GM21723 (cell line): ENCODE measurements around the gene DLL1.
"Not testable (repeated sequence)": the region's sequence is repeated elsewhere in the genome, so short reads cannot be mapped to it uniquely, and the experiment has no call there.

Experiments used
- ATAC-seq: cut with Tn5 transposase; IDR thresholded peaks from one replicate; pipeline ENCODE4 v1.9.1; 2021; ENCODE audit warnings: mild to moderate bottlenecking, moderate library complexity; ENCODE audit not compliant: unreplicated experiment

Gene DLL1

DNA sequence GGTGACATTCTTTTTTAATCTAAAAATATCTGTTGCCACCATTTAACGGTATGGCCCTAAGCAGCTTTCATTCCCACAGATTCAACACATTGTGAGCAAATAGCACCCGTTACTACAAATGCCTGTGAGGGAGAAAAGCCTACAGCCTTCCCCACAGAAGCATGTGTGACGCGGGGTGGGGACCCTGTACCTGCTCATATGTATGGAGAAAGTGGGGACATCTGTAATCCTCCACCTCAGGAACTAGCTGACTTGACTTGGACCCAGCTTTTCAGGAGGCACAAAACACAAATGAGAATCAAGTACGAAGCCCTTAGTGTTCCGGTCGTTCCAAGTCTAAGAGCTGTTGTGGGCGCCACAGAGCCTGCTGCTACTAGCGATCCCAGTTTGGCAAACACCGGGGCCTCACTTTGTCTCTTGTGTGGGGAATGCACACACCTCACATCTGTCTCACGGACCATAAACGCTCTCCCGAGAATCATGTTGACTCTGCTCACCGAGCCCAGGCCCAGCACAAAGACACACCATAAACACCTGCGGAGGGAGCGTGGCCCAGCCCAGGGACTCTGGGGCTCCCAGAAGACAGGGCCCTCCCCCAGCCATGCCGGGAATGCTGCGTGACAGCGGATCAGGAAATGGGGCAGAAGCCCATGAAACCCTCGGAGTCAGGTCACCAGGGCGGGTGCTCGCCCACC lies 21.6 kb downstream of the DLL1 start:
- ATAC-seq, result no peak

DNA sequence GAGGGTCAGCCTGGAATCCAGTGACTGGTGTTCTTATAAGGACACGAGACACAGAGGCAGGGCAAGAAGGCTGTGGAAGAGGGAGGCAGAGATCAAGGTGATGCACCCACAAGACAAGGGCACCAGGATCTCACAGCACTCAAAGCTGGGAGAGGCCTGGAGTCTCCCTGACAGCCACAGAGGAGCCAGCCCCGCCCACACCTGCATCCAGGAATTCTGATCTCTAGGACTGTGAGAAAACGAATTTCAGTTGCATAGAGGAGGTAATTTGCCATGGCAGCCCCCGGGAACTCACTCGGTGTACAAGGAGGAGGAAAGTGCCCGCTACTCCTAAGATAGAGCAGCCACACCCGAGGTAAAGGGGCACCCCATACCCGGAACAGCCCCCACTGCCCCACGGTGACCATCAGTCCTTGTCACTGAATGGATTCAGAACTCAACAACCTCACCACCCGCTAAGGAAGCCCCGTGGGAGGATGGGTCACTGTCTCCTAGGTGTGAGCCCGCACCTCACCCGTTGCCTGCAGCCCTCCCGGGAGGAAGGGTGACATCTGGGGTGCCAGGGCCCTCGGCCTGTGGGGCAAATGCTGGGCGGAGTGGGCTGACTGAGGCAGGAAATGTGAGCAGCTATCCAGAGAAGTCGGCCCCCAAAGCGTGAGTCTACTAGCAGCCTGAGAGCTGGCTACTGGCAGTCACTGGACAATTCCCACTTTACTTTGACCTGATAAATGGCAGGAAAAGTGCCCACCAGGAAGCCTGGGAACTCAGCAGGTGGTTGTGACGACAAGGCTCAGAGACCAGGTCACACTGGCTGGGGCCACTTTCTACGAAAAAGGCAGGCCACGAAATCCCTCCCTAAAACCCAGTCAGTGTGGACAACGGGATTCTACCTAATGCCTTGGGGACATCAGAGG lies 22.4 kb downstream of the DLL1 start:
- ATAC-seq, result no peak

DNA sequence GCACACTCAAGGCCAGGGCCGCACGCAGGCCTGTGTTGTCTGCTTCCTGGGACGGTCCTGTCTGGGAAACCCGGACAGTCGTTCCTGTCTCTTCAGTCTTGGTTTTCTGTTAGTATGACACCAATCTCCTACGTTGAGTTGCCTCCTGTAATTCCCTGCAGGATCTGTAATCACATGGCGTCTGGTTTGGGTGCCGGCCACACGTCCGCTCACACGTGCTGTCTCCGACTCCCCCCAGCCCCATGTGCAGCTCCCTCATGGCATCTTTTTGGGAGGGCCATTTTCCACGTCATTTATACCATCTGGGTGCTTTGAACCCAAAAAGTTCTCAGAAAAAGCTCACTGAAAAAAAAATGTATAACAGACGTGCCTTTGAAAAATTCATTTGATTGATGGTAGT lies 23.2 kb downstream of the DLL1 start:
- ATAC-seq, result no peak

DNA sequence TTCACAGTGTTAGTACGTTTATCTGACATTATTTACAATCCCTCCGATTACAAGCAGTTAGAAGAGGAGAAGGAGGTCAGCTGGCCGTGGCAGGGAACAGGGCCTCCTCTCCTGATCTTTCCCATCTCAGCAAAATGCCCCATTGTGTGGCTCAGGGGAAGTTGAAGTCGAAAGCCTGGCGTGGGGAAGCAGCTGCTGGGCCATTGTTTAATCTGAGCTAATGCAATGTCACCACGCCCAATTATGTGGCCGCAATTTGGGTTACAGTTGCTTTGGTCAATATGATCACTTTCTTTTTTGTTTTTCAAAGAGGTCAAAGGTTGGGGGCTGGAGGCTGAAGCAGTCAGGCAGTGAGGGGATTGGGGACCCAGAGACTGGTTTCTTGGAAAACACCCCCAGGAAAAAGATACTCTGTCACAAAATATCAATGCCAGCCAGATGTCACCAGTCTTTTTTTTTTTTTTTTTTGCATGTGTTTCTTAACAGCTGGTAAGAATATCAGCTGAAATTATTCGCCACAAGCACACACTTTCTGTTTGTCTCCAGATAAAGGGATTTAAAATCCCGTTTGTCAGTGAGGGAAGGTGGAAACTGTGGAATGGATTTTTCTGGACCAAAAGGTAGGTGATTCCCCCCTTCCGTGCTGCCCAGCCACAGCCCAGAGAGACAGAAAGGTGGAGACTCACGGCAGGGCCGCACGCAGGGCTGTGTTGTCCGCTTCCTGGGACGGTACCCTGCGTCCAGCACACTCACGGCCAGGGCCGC lies 24.6 kb downstream of the DLL1 start:
- no peak for ATAC-seq

DNA sequence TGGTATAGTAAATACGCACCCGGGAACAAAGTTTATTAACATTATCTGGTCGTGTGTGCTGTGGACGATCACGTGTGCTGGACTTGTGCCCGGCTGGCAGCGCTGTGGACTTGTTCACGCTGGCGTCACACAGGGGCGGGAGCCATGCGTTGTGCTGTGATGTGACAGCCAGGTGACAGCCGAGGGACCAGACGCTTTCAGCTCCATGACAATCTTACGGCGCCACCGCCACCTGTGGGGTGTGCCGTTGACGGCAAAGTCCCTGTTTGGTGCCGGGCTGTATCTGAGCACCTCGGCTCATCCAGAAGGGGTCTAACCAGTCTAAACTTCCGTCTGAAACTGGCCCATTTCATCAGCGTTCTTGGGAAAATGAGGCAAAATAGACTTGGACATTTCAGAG lies 25.2 kb downstream of the DLL1 start:
- ATAC-seq, result no peak

DNA sequence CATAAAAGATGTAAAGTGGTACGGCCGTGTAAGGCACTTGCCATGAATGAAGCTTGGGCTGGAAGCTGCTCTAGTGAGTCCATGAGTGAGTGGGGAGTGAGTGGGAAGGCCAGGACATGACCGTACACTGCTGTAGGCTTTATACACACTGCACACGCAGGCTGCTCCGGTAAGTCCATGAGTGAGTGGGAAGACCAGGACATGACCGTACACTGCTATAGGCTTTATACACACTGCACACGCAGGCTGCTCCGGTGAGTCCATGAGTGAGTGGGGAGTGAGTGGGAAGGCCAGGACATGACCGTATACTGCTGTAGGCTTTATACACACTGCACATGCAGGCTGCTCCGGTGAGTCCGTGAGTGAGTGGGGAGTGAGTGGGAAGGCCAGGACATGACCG lies 26.2 kb downstream of the DLL1 start:
- not testable (repeated sequence) for ATAC-seq

DNA sequence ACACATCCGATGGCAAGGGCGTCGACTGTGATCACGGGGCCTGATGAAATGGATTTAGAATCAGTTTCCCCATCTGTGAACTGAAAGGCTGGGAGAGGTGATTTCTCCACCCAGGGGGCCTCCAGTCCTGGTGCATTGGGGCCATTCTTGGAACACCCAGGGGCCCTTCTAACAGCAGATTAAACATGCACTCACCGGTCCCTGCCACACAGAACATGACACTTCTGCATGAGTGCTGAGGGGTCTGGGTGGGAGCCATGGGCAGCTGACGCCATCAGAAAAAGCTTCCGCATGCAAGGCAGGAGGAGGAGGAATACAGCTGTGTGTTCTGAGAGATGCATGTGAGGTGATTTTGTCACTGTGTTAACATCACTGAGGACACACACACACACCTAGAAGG lies 26.8 kb downstream of the DLL1 start:
- no peak for ATAC-seq

DNA sequence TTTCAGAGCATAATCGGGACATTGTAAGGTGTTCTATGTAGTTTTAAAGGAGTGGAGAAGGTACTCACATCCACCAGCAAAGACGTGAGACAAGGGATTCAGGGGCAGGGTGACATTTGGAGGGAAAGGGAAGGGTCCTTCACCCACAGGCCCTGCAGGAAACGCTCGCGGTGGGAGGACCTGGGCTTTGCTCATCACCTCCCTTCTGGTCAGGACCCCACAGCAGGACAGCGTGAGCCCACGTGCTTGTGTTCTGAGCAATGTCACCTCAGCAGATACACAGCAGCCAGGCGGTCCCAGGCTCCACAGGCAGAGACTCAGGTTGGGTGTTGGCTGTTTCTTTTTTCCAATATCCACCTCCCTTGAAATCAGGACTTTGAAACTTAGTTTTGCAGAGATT lies 27.5 kb downstream of the DLL1 start:
- ATAC-seq, result no peak

DNA sequence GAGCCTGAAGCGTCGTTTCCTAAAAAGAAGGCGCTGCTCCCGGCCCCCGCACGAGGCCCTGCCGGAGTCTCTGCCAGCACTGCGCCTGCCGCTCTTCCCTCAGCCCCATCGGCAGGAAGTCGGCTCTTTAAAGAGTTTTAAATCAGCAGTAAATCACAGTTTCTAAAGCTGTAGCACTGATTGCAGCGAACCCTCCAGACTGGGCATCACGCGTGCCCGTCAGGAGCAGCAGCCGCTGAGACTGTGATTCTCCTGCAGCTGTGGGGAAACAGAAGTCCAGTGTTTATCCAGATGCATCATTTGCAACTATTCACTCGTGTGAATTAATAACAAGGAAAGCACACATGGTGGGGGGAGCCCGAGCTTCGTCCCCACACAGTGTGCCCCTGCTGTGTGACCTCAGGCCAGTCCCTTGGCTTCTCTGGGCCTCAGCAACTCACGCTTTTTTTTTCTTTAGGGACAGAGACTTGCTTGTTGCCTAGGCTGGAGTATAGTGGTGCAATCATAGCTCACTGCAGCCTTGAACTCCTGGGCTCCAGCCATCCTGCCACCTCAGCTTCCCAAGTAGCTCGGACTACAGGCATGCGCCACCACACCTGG lies 28.3 kb downstream of the DLL1 start:
- ATAC-seq, result no peak

DNA sequence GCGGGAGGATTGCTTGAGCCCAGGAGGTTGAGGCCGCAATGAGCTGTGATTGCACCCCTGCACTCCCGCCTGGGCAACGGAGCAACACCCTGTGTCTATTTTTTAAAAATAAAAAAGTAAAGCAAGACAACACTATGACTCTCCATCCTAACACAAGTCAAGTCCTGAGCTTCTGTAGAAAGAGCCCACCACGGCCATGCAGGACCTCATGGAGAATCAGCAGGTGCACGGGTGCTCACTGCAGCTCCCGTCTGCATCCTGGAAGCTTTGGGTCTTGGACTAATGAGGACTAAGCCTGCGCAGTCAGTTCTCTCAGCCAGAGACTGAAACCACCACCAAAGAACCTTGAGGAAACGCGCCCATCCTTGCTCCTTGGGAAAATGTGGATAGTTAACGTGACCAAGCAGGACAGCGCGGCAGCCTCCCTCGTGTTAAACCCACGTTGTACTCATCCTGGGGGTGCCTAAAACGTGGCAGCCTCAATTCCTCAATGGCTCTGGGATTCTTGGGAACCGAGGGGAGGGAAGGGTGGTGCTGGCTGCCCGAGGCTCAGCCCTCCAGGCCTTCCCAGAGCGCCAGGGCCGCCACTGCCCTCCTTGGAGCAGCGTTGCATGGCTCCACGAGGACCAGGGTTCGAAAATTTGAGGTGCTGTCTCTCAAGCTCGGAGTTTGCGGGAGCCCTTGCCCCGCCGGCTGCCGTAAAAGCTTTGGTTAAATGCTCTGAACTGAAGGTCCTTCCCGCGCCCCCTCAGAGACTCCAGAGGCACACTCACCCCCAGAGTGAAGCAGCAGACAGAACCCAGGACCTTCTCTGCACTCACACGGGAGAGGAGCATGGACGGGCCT lies 29.0 kb downstream of the DLL1 start:
- no peak for ATAC-seq

DNA sequence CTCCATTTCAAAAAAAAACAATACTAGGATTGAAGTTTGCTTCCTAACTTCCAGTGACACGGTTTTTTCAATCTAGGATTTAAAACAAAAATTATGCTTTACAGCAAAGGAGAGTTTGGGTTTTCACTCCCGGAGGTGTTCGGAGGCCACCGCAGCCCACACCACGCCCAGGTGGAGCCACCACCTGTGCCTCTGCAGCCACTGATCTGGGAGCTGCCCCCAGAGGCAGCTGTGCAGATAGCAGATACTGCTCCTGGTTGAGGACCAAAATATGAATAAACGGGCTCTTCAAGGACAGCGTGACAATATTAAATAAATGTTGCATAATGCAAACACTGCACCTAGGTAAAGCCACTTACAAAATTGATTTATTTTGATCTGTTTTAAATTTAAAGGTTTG lies 30.2 kb downstream of the DLL1 start:
- no peak for ATAC-seq

DNA sequence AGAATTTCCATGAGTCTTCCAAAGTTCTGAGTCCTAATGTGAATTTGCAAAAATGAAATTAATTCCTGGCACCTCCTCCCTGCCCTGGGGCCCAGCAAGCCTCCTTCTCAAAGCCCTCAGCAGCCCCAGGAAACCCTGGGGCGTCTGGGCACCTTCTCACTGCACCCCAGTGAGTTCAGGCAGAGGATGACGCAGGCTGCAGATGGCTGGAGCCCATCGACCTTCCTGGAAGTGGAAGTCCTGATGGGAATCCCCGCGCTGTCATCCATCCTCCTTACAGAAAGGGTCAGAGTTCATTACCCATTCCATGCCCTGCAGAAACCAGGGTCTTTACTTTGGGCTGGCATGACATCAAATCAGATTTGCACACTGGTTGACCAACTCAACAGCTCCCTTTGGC lies 31.6 kb downstream of the DLL1 start:
- ATAC-seq, result no peak

DNA sequence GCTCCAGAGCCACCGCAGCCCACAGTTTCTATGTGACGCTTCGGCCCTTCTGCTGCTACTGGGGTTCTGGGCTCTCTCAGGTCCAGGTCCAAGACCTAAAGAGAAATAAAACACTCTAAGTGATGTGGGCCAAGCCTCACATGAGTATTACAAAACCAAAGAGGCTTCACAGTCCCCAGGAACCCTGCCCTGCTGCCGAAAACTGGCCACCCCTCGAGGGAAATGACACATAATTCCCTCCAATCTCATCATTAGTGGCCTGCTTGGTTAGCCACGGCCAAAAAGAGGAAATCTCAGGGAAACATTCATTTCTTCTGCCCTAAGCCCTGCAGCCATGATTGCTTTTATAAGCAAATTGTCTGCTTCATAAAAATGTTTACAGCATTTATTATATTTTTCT lies 32.5 kb downstream of the DLL1 start:
- ATAC-seq, result no peak

DNA sequence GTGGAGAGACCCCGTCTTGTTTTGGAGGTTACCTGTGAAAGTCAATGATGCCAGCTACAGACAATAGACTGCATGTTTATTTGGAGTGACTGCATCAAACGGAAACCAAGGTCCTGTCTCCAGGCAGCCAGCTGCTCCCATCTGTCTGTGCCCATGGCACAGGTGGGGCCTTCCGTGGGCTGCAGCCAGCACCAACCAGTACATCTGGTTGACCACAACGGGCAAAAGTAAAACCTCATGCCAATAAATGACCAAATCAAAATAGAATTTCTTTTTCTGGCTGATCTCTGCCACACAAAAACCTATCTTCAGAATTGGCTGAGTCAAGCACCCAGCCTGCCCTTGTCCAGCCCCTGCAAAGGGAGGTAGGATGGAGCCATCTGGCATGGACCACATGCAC lies 33.5 kb downstream of the DLL1 start:
- ATAC-seq, result no peak

DNA sequence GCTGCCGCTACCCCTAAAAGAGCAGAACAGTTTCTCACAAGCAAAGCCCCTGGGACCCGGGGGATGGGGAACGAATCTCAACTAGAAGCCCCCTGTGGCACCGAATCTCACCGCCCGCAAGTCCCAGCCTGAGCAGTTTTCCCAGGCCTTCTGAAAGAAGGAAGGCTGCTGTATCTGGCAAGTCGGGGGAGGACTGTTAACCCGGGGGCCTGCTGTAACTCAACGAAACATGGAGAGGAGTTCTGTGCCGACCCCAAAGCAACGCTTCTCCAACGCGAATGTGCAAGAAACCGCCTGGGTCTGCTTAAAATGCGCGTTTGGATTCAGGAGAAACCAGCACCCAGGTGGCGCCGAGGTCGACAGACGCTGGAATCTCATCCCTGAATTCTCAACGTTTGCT lies 34.2 kb downstream of the DLL1 start:
- ATAC-seq, result no peak

DNA sequence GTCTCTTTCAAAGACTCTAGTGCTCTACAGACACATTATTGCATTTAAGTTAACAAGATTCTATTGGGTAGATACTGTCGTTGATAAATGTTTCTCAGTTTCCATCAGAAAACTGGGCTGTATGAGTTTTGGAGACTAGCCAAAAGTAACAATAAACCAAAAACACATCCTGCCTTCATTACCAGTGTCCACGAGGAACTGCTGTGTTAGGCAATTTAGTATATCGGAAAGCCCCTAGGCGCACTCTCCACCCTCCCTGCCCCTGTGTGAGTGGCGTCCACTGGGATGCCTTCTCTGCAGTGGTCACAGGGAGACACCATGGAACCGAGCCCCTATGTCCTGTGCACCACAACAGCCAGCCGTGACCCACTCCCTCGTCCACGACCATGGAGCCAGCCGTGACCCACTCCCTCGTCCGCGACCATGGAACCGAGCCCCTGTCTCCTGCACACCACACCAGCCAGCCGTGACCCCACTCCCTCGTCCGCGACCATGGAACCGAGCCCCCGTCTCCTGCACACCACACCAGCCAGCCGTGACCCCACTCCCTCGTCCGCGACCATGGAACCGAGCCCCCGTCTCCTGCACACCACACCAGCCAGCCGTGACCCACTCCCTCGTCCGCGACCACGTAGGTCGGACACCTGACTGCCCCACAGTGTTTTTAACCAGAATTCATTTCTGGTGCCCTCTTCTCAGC lies 35.3 kb downstream of the DLL1 start:
- no peak for ATAC-seq

DNA sequence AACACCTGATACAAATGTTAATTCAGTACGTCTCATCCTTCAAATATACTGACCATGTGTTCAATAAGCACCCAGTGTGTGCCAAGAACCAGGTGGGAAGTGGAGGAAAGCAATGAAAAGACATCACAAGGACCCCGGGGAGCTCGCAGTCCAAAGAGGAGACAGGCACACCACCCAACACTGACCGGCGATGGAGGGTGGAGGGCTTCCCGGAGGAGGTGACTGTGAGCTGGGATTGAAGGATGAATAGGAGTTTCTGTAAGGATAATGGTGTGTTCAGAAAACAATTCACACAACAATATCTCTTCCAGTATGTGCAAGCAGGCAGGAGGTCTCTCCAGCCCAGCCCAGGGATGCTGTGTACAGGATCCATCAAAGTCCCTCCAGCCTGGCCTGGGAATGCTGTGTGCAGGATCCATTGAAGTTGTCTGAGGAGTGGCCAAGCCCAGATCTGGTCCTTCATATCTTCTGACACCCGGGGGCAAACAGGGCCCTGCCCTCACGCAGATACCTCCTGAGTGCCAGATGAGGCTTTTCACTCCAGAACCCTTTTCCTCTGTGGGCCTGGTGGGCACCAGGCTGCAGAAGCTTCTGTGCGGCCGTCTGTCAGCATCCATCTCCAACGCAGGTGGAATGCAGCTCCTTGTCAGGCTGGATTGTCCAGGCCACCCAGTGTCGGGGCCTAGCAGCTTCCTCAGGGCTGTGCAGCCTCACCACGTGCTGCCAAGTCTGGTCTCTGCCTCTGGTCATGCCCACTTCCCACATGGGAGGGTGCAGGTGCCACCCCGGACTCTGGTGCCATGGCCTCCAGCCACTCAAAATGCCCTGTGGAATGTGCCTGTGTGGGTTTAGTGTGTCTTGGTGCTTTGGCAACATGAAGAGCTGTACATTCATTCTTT lies 36.3 kb downstream of the DLL1 start:
- ATAC-seq, result no peak

DNA sequence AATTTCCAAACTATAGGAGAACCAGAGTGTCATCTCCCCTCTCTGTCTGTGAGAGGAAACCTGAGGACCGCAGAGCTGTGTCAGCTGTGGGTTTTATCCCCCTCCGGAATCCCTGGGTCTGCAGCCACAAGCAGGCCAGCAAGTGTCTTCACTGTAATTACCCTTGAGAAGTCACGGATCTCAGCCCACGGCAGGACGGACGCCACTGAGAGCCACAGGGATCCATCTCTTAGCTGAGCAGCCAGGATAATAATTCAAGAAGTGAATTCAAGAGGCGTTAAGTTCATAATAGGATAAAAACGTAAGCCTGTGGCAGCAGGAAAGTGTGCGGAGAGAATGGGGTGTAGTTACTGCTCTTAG lies 37.0 kb downstream of the DLL1 start:
- no peak for ATAC-seq
